Neural cell (in vitro differentiated cells): Measurements from ENCODE around the gene GIT2. TPM values are rescaled to one million over a fixed set of nuclear protein-coding genes. Genes with fewer than 3 reads are reported as not detected.

Experiments
- H2AFZ ChIP-seq: fragments of 200-600, 300-800 bp; sonication (generic), shearing (Covaris generic); 2 replicates; pipeline ENCODE4 v1.6.0; 2014; ENCODE audit warnings: low read depth, mild to moderate bottlenecking, antibody characterized with exemption, low read length, moderate library complexity
- H3F3A ChIP-seq: fragments of 200-600 bp; shearing (Covaris generic); 2 replicates; pipeline ENCODE4 v1.6.1; 2016; ENCODE audit warnings: mild to moderate bottlenecking, moderate library complexity, mixed read lengths, antibody characterized with exemption, low read length; ENCODE audit not compliant: insufficient read depth, poor library complexity, severe bottlenecking
- H3K27ac ChIP-seq: fragments of 200-600, 300-800 bp; sonication (generic), shearing (Covaris generic); 2 replicates; pipeline ENCODE4 v1.5.1; 2014; ENCODE audit warnings: mild to moderate bottlenecking, low read length, moderate library complexity
- H3K27me3 ChIP-seq: fragments of 300-800, 200-600 bp; sonication (generic), shearing (Covaris generic); 2 replicates; pipeline ENCODE4 v1.6.0; 2014; ENCODE audit warnings: mild to moderate bottlenecking, low read depth, low read length, moderate library complexity; ENCODE audit not compliant: insufficient read depth
- H3K36me3 ChIP-seq: fragments of 300-800, 200-600 bp; sonication (generic), shearing (Covaris generic); 2 replicates; pipeline ENCODE4 v1.5.1; 2014; ENCODE audit warnings: mild to moderate bottlenecking, antibody characterized with exemption, low read length, moderate library complexity; ENCODE audit not compliant: insufficient read depth
- H3K4me2 ChIP-seq: fragments of 300-800, 200-600 bp; sonication (generic), shearing (Covaris generic); 2 replicates; pipeline ENCODE4 v1.6.0; 2014; ENCODE audit warnings: mild to moderate bottlenecking, low read length
- H3K4me3 ChIP-seq: fragments of 300-800, 200-600 bp; sonication (generic), shearing (Covaris generic); 2 replicates; pipeline ENCODE4 v1.5.1; 2014; ENCODE audit warnings: mild to moderate bottlenecking, low read length, moderate library complexity
- H3K79me2 ChIP-seq: fragments of 200-600 bp; shearing (Covaris generic); replicated peaks from 2 replicates; pipeline ENCODE4 v1.6.0; 2014; ENCODE audit warnings: mild to moderate bottlenecking, low read length, moderate library complexity; ENCODE audit not compliant: insufficient read depth
- H3K9ac ChIP-seq: fragments of 300-800, 200-600 bp; sonication (generic), shearing (Covaris generic); 2 replicates; pipeline ENCODE4 v1.6.1; 2016; ENCODE audit warnings: mild to moderate bottlenecking, low read length, mixed read lengths
- H3K9me2 ChIP-seq: fragments of 200-600 bp; shearing (Covaris generic); 2 replicates; pipeline ENCODE4 v1.6.1; 2016; ENCODE audit warnings: mild to moderate bottlenecking, low read length, mixed read lengths; ENCODE audit not compliant: insufficient read depth
- H3K9me3 ChIP-seq: fragments of 200-600, 300-800 bp; sonication (generic), shearing (Covaris generic); 2 replicates; pipeline ENCODE4 v1.6.1; 2016; ENCODE audit warnings: mild to moderate bottlenecking, mixed run types, low read length, moderate library complexity, mixed read lengths
- H4K20me1 ChIP-seq: fragments of 200-600 bp; shearing (Covaris generic); 2 replicates; pipeline ENCODE4 v1.6.1; 2016; ENCODE audit warnings: mild to moderate bottlenecking, mixed run types; ENCODE audit not compliant: insufficient read depth
- CTCF ChIP-seq: fragments of 450-650 bp; IDR thresholded peaks from 2 replicates; pipeline ENCODE4 v1.5.1; 2014; ENCODE audit warnings: antibody characterized with exemption, mild to moderate bottlenecking, moderate library complexity; ENCODE audit not compliant: poor library complexity, severe bottlenecking
- EP300 ChIP-seq: fragments of 450-650 bp; conservative IDR thresholded peaks from 2 replicates; pipeline ENCODE4 v1.6.1; 2014; ENCODE audit warnings: antibody characterized with exemption, mild to moderate bottlenecking, moderate library complexity; ENCODE audit not compliant: poor library complexity, severe bottlenecking
- EZH2 ChIP-seq: fragments of 200-600, 300-800 bp; shearing (Covaris generic), sonication (generic); IDR thresholded peaks from 2 replicates; pipeline ENCODE4 v1.6.1; 2014; ENCODE audit warnings: antibody characterized with exemption, low read length, borderline replicate concordance, mild to moderate bottlenecking; ENCODE audit not compliant: insufficient read depth, poor library complexity, severe bottlenecking
- MXI1 ChIP-seq: fragments of 450-650 bp; conservative IDR thresholded peaks from 2 replicates; pipeline ENCODE4 v1.6.1; 2014; ENCODE audit warnings: antibody characterized with exemption, mild to moderate bottlenecking; ENCODE audit not compliant: poor library complexity, severe bottlenecking
- POLR2AphosphoS5 ChIP-seq: IDR thresholded peaks from 2 replicates; pipeline ENCODE4 v1.6.1; 2012
- RAD21 ChIP-seq: fragments of 450-650 bp; conservative IDR thresholded peaks from 2 replicates; pipeline ENCODE4 v1.6.1; 2014; ENCODE audit warnings: antibody characterized with exemption, mild to moderate bottlenecking, moderate library complexity
- REST ChIP-seq: IDR thresholded peaks from 2 replicates; pipeline ENCODE4 v1.6.1; 2012; ENCODE audit warnings: borderline replicate concordance
- SMC3 ChIP-seq: fragments of 450-650 bp; conservative IDR thresholded peaks from 2 replicates; pipeline ENCODE4 v1.6.1; 2014; ENCODE audit warnings: antibody characterized with exemption, mild to moderate bottlenecking, moderate library complexity; ENCODE audit not compliant: poor library complexity
- TAF1 ChIP-seq: IDR thresholded peaks from 2 replicates; pipeline ENCODE4 v1.6.1; 2012; ENCODE audit warnings: low read depth
- polyA plus RNA-seq: library from polyadenylated mRNA; depleted of rRNA; stranded (reverse); fragments of >200 nt; gene quantifications from 2 replicates; pipeline ENCODE4 v1.2.3, GENCODE V29; 2014

Gene GIT2
- polyA plus RNA-seq, 1 donor from 2014 or later = 14.2 TPM

DNA sequence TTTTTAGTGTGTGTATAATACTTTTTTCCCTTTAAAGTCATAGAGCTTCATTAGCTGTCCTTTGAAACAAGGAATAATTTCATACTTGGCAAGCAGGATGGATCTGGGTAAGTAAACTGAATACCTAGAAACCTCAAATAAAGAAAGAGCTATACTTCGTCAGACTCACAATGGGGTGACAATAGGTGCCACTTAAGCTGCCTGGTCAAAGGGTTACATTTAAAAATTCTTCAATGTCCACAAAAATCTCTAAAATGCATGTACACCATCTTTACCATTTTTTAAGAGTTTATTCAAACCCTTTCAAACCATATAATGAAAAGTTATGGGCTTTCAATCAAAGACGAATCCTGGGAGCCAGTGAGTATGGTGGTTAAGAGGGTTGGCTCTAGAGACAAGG lies 3.1 kb downstream of the GIT2 start:
- no peak overlapping the region for H3K4me3 ChIP-seq
- H3K79me2 ChIP-seq = peaks cover 29% of the 10 kb centered on the region
- no peak overlapping the region for H3K4me2 ChIP-seq
- no peaks in the 10 kb centered on the region for H3K9me3 ChIP-seq
- H3F3A ChIP-seq = no peaks in the 10 kb centered on the region
- no peak overlapping the region for H2AFZ ChIP-seq
- H3K9me2 ChIP-seq = no peaks in the 10 kb centered on the region
- no peaks in the 10 kb centered on the region for H3K27me3 ChIP-seq
- no peaks in the 10 kb centered on the region for H3K36me3 ChIP-seq
- H3K27ac ChIP-seq = no peak overlapping the region
- no peak for TF ChIP-seq TAF1
- TF ChIP-seq REST = no peak
- no peak for TF ChIP-seq EZH2
- TF ChIP-seq SMC3 = no peak
- no peak for TF ChIP-seq EP300
- no peak for TF ChIP-seq CTCF
- TF ChIP-seq RAD21 = no peak
- no peak for TF ChIP-seq MXI1
- TF ChIP-seq POLR2AphosphoS5 = no peak
- no peak overlapping the region for H3K9ac ChIP-seq
- no peaks in the 10 kb centered on the region for H4K20me1 ChIP-seq

DNA sequence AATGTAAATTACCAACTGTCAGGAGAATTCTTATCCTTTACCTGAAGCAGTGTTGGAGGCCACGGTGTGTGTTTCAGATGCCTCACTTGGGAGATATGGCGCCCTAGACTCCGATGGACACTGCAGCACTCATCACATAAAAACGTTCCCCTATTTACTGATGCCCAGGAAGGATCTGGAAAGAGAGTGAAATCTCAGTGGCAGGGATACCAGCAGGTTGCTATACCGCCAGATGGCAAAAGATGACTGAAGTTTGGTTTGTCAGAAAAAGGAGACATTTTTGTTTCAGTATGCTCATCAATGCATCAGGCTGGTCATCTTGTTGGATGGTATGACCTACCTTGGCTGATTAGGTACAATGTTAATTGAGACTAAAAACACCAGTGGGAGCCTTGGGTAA lies 4.6 kb downstream of the GIT2 start:
- Histone ChIP-seq H3K9me3 (no peaks in the 10 kb centered on the region), H3K4me3 (no peak overlapping the region), H3K79me2 (peaks cover 29% of the 10 kb centered on the region), H3K4me2 (no peak overlapping the region), H2AFZ (no peak overlapping the region), H3K36me3 (no peaks in the 10 kb centered on the region), H3K9me2 (no peaks in the 10 kb centered on the region), H3F3A (no peaks in the 10 kb centered on the region), H3K27ac (no peak overlapping the region), H3K27me3 (no peaks in the 10 kb centered on the region), H3K9ac (no peak overlapping the region), H4K20me1 (no peaks in the 10 kb centered on the region)
- TF ChIP-seq SMC3 (no peak), EZH2 (no peak), EP300 (no peak), CTCF (no peak), MXI1 (no peak), TAF1 (no peak)
